ENCODE data around the gene MYZAP.

MYZAP gene

DNA sequence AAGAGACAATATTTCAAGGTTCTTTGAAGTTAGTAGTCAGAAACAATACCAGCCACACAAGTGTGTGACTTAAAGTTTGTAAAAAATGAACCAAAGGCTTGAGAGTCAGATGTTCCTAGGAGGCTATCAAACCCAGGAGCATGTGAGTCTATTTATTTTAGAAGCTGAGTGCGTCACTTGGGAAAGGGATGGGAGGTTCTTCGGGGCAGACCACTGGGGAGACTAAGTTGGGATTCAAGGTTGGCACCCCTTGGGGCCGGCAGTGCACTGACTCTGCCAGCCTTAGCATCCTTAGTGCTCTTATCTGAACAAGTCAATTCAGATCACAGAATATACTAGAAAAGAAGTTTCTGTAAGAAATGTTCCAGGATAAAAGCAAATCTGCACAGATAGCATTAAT, 64.7 kb downstream of the MYZAP start:
- no peak for DNase-seq (ENCODE audit: low read depth in 1 of 2, low spot score in 1 of 2)

GRCh38 chr15:57657619-57658018, 65.9 kb downstream of the MYZAP start:
- DNase-seq (ENCODE audit: low read depth in 1 of 2, low spot score in 1 of 2), result no peak

DNA sequence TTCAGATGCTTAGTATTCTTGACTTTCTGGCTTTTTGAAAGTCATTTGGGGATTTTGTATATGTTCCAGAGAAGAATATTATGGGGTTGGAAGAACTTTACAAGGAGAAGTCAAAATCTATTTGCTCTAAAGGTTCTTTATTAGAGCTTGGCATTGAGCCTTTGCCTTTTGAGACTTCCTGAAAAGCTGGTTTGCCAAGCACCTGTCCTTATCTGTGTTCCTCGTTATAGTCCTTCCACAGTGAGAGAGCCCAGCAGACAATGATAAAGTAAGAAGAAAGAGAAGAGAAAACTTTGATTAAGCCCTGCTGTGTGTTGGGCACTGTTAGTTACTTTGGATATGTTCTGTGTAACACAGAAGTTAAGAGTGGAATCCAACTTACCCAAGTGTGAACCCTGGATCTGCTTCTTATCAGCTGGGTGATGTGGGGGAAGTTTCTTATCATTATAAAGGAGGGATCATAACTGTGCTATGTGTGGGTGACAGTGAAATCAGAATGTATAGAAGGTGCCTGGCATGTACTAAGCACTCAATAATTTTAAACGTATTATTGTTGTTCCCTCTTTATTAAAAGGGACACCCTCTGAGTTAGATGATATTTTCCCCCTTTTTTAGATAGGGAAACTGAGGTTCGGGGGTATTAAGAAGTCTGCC, 70.5 kb downstream of the MYZAP start:
- no peak for DNase-seq (ENCODE audit: low read depth in 1 of 2, low spot score in 1 of 2)

DNA sequence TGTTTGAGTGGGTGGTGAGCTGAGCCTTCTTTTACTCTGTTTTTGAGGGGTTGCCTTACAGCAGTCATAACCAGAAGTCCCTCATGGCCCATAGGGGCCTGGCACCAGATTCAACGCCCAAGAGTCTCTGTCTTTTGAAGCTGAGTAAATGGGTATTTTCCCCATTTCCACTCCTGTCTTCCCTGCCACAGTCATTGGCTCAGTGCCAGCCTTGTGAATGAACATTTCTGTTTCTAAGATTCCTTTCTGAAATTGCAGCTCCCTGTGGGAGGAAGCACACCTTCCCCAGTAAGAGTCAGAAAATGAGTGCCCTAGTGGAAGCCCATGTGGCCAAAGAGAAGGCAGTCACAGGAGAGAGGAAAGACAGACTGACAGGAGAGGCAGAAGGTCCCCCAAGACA, 71.1 kb downstream of the MYZAP start:
- DNase-seq (ENCODE audit: low read depth in 1 of 2, low spot score in 1 of 2), result no peak

DNA sequence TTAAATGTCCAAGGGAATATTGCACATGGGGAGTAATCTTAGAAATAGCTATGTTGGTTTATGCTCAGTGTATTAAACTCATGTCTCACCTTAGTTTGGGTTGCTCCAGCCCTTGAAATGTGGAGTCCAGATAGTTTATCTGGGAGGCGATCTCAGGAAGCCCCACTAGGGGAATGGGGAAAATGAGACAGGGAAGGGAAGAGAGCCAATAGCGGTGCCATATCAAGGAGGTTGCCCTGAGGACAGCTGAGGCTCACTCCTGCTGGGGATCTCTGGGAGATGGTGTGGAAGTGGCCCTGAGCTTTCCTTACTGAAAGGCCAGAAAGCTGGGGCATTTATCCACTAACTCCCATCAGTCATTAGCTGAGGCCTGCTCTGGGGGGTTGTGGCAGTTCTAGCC, 71.6 kb downstream of the MYZAP start:
- DNase-seq (ENCODE audit: low read depth in 1 of 2, low spot score in 1 of 2), result no peak

DNA sequence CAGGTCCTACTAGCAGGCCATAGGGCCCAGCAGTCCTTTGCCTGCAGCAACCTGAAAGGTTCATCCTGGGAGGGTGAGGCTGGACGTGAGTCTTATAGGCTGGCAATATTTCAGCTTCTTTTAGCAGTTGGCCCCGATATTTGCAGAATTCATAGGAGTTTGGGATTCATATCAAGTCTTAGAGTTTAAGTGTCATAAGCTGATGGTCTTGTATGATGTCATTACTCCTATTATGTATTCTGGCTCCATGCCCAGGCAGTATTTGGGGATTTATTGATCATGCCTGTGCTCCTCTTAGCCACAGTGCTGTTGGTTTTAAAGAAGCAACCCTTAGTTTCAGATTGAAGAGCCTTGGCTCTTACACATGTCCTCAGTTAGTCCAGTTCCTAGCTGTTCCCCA, 73.5 kb downstream of the MYZAP start:
- no peak for DNase-seq (ENCODE audit: low read depth in 1 of 2, low spot score in 1 of 2)

DNA sequence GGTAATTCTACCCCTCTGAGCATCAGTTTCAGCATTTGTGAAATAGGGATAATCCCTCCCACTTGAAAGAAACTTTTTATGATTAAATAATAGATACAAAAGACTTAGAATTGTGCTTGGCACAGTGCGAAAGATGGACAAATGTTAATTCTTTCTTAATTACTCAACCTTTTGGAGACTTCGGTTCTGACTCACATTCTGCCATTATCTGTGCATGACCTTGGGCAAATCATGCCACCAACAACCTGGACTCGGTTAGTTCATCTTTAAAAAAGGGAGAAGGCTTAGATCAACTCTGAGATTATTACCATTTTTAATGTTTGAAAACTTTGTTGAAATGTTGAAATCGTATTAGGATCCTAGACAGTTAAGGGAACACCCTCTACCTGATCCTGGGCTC, 74.2 kb downstream of the MYZAP start:
- DNase-seq (ENCODE audit: low read depth in 1 of 2, low spot score in 1 of 2), result no peak

DNA sequence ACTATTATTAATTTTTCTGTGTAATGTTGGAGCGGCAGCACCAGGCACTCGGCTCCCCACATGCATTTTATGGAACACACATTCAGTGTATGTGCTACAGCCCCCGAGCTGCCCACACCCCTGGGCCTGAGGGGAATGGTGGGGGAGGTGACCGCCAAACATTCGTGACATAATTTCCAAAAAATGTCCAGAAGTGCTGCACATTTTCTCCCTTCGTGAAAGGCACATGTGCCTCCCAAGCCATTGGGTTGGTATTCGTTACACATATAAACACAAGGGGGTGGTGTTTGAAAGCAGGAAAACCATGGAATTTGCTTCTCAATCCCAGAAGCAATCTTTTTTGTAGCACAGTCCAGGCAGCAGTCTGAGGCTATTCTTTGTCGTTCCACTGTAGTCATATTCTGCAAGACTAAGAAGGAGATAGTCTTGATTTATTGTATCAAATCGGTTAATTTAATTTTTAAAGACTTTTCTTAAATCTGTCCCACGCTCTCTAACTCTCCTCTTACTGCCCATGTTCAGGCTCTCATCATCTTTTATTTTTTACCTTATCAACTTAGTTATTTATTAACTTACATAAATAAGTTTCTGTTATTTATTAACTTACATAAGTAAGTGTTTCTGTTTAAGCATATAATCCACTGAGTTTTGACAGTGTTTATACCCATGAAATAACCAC, 75.6 kb downstream of the MYZAP start:
- no peak for DNase-seq (ENCODE audit: low read depth in 1 of 2, low spot score in 1 of 2)

DNA sequence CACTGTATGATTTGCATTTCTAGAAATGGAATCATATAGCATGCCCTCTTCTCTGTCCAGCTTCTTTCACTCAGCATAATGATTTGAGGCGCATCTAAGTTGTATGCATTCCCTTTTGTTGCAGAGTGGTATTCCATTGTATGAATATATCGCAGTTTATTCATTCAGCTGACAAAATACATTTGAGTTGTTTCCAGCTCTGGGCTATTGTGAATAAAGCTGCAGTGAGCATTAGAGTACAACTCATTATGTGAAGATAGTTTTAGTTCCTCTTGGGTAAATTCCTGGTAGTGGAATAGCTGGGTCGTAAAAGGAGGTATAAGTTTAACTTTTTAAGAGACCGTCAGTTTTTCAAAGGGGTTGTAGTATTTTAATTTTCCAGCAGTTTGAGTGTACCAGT, 76.3 kb downstream of the MYZAP start:
- DNase-seq (ENCODE audit: low read depth in 1 of 2, low spot score in 1 of 2), result no peak

DNA sequence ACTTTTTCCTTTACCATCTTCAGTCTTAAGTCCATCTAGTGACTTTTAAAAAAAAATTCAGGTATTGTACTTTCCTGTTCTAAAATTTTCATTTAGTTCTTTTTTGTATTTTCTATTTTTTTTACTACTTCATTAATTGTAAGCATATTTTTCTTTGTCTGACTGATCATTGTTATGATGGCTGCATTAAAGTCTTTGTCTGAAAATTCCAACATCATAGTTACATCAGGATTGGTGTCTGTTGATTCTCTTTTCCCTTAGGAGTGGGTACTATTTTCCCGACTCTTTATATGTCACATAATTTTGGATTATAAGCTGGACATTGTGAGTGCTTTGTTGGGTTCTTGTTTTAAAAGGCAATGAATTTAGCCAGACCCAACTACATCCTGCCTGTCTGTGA, 79.9 kb downstream of the MYZAP start:
- no peak for DNase-seq (ENCODE audit: low read depth in 1 of 2, low spot score in 1 of 2)

- DNase-seq (ENCODE audit: low read depth in 1 of 2, low spot score in 1 of 2), result no peak
Observed at GRCh38 chr15:57675481-57676181, 83.9 kb downstream of the MYZAP start.

DNA sequence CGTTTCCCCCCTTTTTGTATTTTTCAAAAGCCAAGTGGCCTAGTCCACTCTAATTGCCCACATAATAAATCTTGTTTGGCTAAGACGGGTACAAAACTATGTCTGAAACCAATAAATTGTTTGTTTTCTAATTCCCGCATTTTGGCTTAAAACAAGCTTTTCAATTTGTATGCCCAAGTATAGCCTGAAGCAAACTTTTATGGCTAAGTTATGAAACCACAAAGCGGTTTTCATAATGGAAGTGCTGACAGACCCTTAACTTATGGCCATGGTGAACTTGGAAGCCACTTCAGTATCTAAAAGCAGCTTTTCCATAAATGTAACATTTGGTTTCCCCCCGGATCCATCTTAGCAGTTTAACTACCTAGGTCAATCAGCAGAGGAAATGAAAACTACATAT, 84.9 kb downstream of the MYZAP start:
- DNase-seq (ENCODE audit: low read depth in 1 of 2, low spot score in 1 of 2), result no peak

DNA sequence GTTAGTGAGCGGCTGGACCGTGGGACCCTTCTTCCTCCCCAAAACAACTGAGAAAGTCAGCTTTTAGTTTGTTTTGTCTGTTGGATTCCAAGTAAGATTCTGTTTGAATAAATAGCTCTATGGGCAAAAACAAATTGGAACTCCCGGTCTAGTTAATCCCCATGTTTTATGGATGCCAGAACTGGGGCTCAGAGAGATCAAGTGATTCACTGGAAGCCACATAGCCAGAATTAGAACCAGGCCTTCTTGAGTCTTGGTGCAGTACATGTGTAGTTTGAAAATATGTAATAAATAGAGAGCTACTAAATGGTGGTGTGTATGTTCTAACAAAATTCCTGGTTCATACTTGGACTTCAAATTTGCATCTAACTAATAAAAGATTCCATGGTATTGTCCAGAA, 85.5 kb downstream of the MYZAP start:
- DNase-seq (ENCODE audit: low read depth in 1 of 2, low spot score in 1 of 2), result no peak

DNA sequence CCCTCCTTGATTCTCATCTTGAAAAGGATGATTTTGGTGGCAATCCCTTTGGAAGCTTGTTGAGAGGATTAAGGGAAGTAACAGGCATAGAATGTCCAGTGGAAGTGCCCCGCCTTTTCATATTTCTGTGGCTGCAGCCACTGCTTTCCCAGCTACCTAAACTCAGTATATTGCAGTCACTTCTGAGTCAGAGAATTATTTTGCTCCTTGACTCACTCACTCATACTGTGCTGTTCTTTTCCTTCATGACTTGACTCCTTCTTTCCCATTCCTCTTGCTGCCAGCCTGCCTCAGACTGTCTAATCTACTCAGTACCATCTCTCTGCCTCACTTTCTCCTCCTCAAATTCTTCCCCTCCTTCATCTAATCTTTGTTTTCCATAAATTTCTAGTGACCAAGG, 88.3 kb downstream of the MYZAP start:
- DNase-seq (ENCODE audit: low read depth in 1 of 2, low spot score in 1 of 2), result no peak

DNA sequence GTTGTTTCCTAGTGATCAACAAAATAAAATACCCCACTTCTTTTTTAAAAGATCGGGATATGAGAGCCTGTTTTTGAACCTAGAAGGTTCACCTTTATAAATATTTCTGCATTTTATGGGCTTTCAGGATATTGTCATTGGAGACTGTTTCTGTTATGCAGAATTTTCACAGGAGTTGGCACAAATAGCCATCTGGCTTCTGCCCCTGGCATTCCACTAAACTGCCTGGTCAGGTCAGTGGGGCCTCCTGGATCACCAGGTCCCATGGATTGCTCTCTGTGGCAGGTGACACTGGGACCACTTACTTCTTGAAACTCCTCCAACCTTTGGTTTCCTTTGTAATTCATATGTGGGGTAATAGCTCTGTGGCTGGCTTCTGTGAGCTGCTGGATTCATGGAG, 89.3 kb downstream of the MYZAP start:
- no peak for DNase-seq (ENCODE audit: low read depth in 1 of 2, low spot score in 1 of 2)

DNA sequence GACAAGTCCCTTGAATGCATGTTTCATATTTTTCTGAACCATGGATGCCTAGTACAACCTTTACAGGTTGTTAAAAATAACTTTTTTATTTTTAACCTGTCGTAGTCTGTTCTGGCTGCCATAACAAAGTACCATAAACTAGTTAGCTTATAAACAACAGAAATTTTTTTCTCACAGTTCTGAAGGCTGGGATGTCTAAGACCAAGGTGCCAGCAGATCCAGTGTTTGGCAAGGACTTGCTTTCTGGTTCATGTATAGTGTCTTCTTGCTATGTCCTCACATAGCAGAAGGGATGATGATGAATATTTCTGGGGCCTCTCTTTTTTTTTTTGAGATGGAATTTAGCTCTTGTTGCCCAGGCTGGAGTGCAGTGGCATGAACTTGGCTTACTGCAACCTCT, 91.8 kb downstream of the MYZAP start:
- no peak for DNase-seq (ENCODE audit: low read depth in 1 of 2, low spot score in 1 of 2)

- no peak for DNase-seq (ENCODE audit: low read depth in 1 of 2, low spot score in 1 of 2)
Observed at GRCh38 chr15:57684491-57685151, 92.9 kb downstream of the MYZAP start.

- DNase-seq (ENCODE audit: low read depth in 1 of 2, low spot score in 1 of 2), result no peak
Observed at GRCh38 chr15:57685306-57686095, 93.8 kb downstream of the MYZAP start.

GRCh38 chr15:57686657-57687056, 95.0 kb downstream of the MYZAP start:
- no peak for DNase-seq (ENCODE audit: low read depth in 1 of 2, low spot score in 1 of 2)

DNA sequence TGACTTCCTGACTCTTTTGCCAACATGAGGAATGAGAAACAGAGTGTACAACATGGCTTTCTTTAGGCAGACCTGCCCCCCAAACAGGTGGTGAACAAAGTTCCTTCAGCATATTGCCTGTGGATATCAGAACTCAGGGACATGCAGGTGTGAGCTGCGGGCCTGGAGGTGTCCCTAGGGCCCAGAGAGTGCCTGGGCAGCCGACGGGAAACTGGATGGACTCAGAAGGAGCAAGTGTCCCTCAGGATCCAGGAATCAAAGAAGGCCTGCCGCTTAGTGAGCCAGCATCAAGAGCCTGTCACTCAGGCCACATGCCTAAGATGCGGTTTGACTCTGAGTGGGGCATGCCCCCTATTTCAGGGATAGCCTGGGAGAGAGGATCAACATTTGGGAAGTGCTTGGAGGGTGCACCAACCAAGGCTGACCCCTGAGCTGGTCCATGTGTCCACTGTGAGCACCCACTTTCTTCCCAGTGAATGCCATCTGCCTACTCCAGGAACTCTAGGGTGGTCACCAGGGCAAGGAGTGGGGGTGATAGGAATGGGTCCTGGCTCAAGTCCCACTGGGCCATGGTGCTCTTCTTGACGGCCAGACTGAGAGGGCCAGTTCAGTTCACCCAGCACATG, 98.8 kb downstream of the MYZAP start:
- no peak for DNase-seq (ENCODE audit: low read depth in 1 of 2, low spot score in 1 of 2)

GRCh38 chr15:57691082-57691481, 99.4 kb downstream of the MYZAP start:
- DNase-seq (ENCODE audit: low read depth in 1 of 2, low spot score in 1 of 2), result no peak

All from activated T-helper 1 cell treated with anti-CD3 and anti-CD28 coated beads, Interleukin-2, amount 50 U/mL, for 16 hours (primary cell).